Measurements from ENCODE around the gene ITGA3. TPM values are rescaled to one million over a fixed set of nuclear protein-coding genes. Genes with fewer than 3 reads are reported as not detected.

ITGA3 gene
- total RNA-seq, 2 experiments from 2014 or later, result 2.3 to 2.4 TPM

- ATAC-seq (ENCODE audit: poor library complexity) (no peak), DNase-seq (no peak)
- no peak overlapping the region for H3K4me3 ChIP-seq (ENCODE audit: low read length)
- peaks cover 0 to 8% of the 10 kb centered on the region in 2 experiments for H3K9me3 ChIP-seq (ENCODE audit: control insufficient read depth in 1 of 2, insufficient read depth in 1 of 2, low read length in 2 of 2)
- ChIA-PET CTCF (no interaction called here), POLR2A (no interaction called here)
- Mint-ChIP-seq H3K4me1 (ENCODE audit: low read depth) (no peaks in the 10 kb centered on the region), H3K36me3 (ENCODE audit: low read depth) (peaks cover 23% of the 10 kb centered on the region), H3K27ac (no peak overlapping the region), H3K27me3 (no peaks in the 10 kb centered on the region), H3K4me3 (no peak overlapping the region), H3K9me3 (no peaks in the 10 kb centered on the region)
- no peaks in the 10 kb centered on the region for H3K27me3 ChIP-seq (ENCODE audit: control insufficient read depth in 1 of 2, insufficient read depth in 2 of 2, low read length in 2 of 2)
- peaks cover 10% of the 10 kb centered on the region for H3K36me3 ChIP-seq (ENCODE audit: insufficient read depth, low read length)
- H3K4me1 ChIP-seq (ENCODE audit: insufficient read depth, low read length), result no peaks in the 10 kb centered on the region
- intact Hi-C loops (cut with DNase I, micrococcal nuclease), result no loop called here
- no peak for TF ChIP-seq CTCF (IDR thresholded peaks at IDR 0.05)
- no peak overlapping the region for H3K27ac ChIP-seq (ENCODE audit: low read depth in 1 of 2, low read length in 2 of 2)
Measured at GRCh38 chr17:50074227-50074626, 18.3 kb downstream of the ITGA3 start.

- ChIA-PET CTCF (interaction anchor here (1.2 kb wide), 1 partner anchor 12 kb away, joined by 3 read pairs; no protein-coding TSS in a partner anchor), POLR2A (no interaction called here)
Measured at GRCh38 chr17:50075446-50076032, 19.6 kb downstream of the ITGA3 start.

GRCh38 chr17:50076221-50076590 is 20.3 kb downstream of the ITGA3 start:
- Histone ChIP-seq H3K27ac (ENCODE audit: low read depth in 1 of 2, low read length in 2 of 2) (no peak overlapping the region), H3K9me3 (ENCODE audit: control insufficient read depth in 1 of 2, insufficient read depth in 1 of 2, low read length in 2 of 2) (peaks cover 0 to 3% of the 10 kb centered on the region in 2 experiments), H3K36me3 (ENCODE audit: insufficient read depth, low read length) (peaks cover 7% of the 10 kb centered on the region), H3K4me1 (ENCODE audit: insufficient read depth, low read length) (no peaks in the 10 kb centered on the region), H3K4me3 (ENCODE audit: low read length) (no peak overlapping the region), H3K27me3 (ENCODE audit: control insufficient read depth in 1 of 2, insufficient read depth in 2 of 2, low read length in 2 of 2) (no peaks in the 10 kb centered on the region)
- Mint-ChIP-seq H3K4me1 (ENCODE audit: low read depth) (no peaks in the 10 kb centered on the region), H3K4me3 (no peak overlapping the region), H3K36me3 (ENCODE audit: low read depth) (peaks cover 23% of the 10 kb centered on the region), H3K9me3 (no peaks in the 10 kb centered on the region), H3K27me3 (no peaks in the 10 kb centered on the region), H3K27ac (no peak overlapping the region)
- no peak for DNase-seq
- intact Hi-C loops (cut with DNase I, micrococcal nuclease), result no loop called here
- no peak for ATAC-seq (ENCODE audit: poor library complexity)
- CTCF ChIA-PET, result interaction anchor here (1.2 kb wide), 1 partner anchor 11 kb away, joined by 3 read pairs; no protein-coding TSS in a partner anchor
- POLR2A ChIA-PET, result no interaction called here
- no peak for TF ChIP-seq CTCF (IDR thresholded peaks at IDR 0.05)

More at GRCh38 chr17:50075446-50076032, 19.6 kb downstream of the ITGA3 start:
- peaks cover 10% of the 10 kb centered on the region for H3K36me3 ChIP-seq (ENCODE audit: insufficient read depth, low read length)
- no peak overlapping the region for H3K27ac ChIP-seq (ENCODE audit: low read depth in 1 of 2, low read length in 2 of 2)
- H3K36me3 Mint-ChIP-seq (ENCODE audit: low read depth), result peaks cover 25% of the 10 kb centered on the region
- no peak overlapping the region for H3K4me3 Mint-ChIP-seq
- DNase-seq (no peak), ATAC-seq (ENCODE audit: poor library complexity) (no peak)
- H3K4me3 ChIP-seq (ENCODE audit: low read length), result no peak overlapping the region
- no peaks in the 10 kb centered on the region for H3K4me1 Mint-ChIP-seq (ENCODE audit: low read depth)
- intact Hi-C loops (cut with DNase I, micrococcal nuclease), result no loop called here
- no peak for TF ChIP-seq CTCF (IDR thresholded peaks at IDR 0.05)
- H3K4me1 ChIP-seq (ENCODE audit: insufficient read depth, low read length), result no peaks in the 10 kb centered on the region
- no peaks in the 10 kb centered on the region for H3K27me3 ChIP-seq (ENCODE audit: control insufficient read depth in 1 of 2, insufficient read depth in 2 of 2, low read length in 2 of 2)
- no peak overlapping the region for H3K27ac Mint-ChIP-seq
- H3K27me3 Mint-ChIP-seq, result no peaks in the 10 kb centered on the region
- H3K9me3 ChIP-seq (ENCODE audit: control insufficient read depth in 1 of 2, insufficient read depth in 1 of 2, low read length in 2 of 2), result peaks cover 0 to 8% of the 10 kb centered on the region in 2 experiments
- H3K9me3 Mint-ChIP-seq, result no peaks in the 10 kb centered on the region

All from CD4-positive, alpha-beta T cell (primary cell).